ENCODE measurements around the gene SMAD9.

The SMAD9 gene

DNA sequence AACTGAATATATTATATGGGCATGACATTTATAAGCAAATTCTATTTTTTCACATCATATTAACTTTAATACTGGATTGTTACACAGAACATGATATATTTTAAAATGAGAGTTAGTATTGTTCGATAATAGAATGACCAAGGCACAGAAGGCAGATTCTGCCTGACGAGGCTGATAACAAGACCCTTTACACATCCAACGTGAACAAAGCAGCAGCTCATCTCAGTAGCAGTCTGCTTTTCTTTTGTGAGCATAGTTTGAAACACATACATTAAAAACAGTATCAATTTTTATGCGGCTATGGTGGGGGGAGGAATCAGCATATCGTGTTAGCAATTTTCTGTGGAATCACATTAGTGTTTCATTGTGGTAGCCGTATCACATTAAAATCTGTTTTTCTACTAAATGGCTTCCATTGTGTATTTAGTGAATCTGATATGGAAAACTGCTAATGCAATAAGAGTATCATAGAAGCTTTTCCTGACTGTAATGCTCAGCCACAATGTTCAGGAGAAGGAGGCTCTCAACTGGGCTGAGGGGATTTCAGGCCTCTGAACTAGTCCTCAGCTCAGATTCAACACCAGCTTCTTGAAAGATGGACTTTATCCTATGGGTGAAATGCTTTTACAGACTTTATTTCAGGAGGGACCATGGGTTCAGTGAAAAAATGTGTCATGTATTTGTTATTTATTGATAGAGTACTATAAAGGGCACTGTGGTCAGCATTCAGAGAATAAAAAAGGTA is 4.0 kb downstream of the SMAD9 start:
- no peak overlapping the region for H2BK12ac ChIP-seq (ENCODE audit: low read length in 2 of 2)
- H3K27me3 ChIP-seq (ENCODE audit: control insufficient read depth in 1 of 2, insufficient read depth in 1 of 2, low read length in 2 of 2): peaks cover 0 to 4% of the 10 kb centered on the region in 2 experiments
- H2AFZ ChIP-seq (ENCODE audit: low read depth, low read length): no peak overlapping the region
- no peaks in the 10 kb centered on the region for H3K79me1 ChIP-seq (replicated peaks; ENCODE audit: low read length, poor library complexity, severe bottlenecking)
- no peak overlapping the region for H2BK5ac ChIP-seq (ENCODE audit: low read depth, low read length, poor library complexity, severe bottlenecking)
- H4K91ac ChIP-seq (ENCODE audit: low read length): no peak overlapping the region
- no peaks in the 10 kb centered on the region for H3K36me3 ChIP-seq (ENCODE audit: control insufficient read depth in 1 of 2, insufficient read depth in 2 of 2, low read depth in 1 of 2, low read length in 2 of 2)
- WGBS: 100% methylated on average over 2 of the region's 6 CpGs
- no peak overlapping the region for H2BK15ac ChIP-seq (ENCODE audit: low read depth, poor library complexity, severe bottlenecking)
- no peak overlapping the region for H3K9ac ChIP-seq (ENCODE audit: low read length)
- DNase-seq: no peak
- H3K4me1 ChIP-seq (ENCODE audit: control insufficient read depth, insufficient read depth, low read depth, low read length): peaks cover 7% of the 10 kb centered on the region
- H3K23ac ChIP-seq (ENCODE audit: low read length in 2 of 2): no peak overlapping the region
- H3K18ac ChIP-seq (ENCODE audit: low read depth in 1 of 2, low read length in 2 of 2): no peak overlapping the region
- no peak overlapping the region for H3K4ac ChIP-seq (ENCODE audit: low read depth in 1 of 2, low read length in 2 of 2)
- H2AK5ac ChIP-seq (ENCODE audit: low read length, severe bottlenecking): no peak overlapping the region
- no peak overlapping the region for H3K14ac ChIP-seq (ENCODE audit: low read length in 2 of 2)
- no peaks in the 10 kb centered on the region for H3K9me3 ChIP-seq (ENCODE audit: control insufficient read depth, low read length)
- H2BK120ac ChIP-seq (ENCODE audit: low read depth, low read length): no peak overlapping the region
- H3K4me3 ChIP-seq (ENCODE audit: insufficient read depth in 1 of 2, low read depth in 1 of 2, low read length in 2 of 2): no peak overlapping the region
- no peak overlapping the region for H3K27ac ChIP-seq (ENCODE audit: low read length, poor library complexity, severe bottlenecking)
- H3K4me2 ChIP-seq (ENCODE audit: low read length, poor library complexity, severe bottlenecking): no peak overlapping the region
- no peak overlapping the region for H4K8ac ChIP-seq (ENCODE audit: low read length)

DNA sequence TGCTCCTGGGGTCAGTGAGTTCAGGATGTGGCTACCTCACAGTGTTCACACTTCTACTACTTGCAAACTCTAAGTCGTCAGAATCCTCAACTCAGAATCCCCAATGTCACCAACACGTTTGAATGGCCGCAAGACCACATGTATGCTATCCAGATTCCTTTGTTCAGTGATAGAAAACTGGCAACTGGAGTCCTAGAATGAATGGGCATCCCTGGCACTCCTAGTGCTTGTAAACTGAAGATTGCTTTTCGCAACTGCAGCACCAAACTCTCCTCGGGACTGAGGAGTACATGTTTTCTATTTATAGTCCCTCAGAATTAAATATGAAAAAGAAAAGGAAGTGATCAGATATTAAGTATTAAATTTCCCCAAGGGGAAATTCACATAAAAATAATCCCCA is 4.9 kb downstream of the SMAD9 start:
- no peak overlapping the region for H2BK15ac ChIP-seq (ENCODE audit: low read depth, poor library complexity, severe bottlenecking)
- H3K4me1 ChIP-seq (ENCODE audit: control insufficient read depth, insufficient read depth, low read depth, low read length): peaks cover 2% of the 10 kb centered on the region
- no peak overlapping the region for H2BK5ac ChIP-seq (ENCODE audit: low read depth, low read length, poor library complexity, severe bottlenecking)
- no peak overlapping the region for H3K4me2 ChIP-seq (ENCODE audit: low read length, poor library complexity, severe bottlenecking)
- H3K36me3 ChIP-seq (ENCODE audit: control insufficient read depth in 1 of 2, insufficient read depth in 2 of 2, low read depth in 1 of 2, low read length in 2 of 2): no peaks in the 10 kb centered on the region
- no peak overlapping the region for H4K8ac ChIP-seq (ENCODE audit: low read length)
- no peaks in the 10 kb centered on the region for H3K79me1 ChIP-seq (replicated peaks; ENCODE audit: low read length, poor library complexity, severe bottlenecking)
- no peaks in the 10 kb centered on the region for H3K9me3 ChIP-seq (ENCODE audit: control insufficient read depth, low read length)
- H3K14ac ChIP-seq (ENCODE audit: low read length in 2 of 2): no peak overlapping the region
- H2BK12ac ChIP-seq (ENCODE audit: low read length in 2 of 2): no peak overlapping the region
- 76% methylated on average over 4 of the region's 5 CpGs for whole genome bisulfite sequencing
- no peak overlapping the region for H3K18ac ChIP-seq (ENCODE audit: low read depth in 1 of 2, low read length in 2 of 2)
- no peak overlapping the region for H2AFZ ChIP-seq (ENCODE audit: low read depth, low read length)
- no peak overlapping the region for H3K9ac ChIP-seq (ENCODE audit: low read length)
- no peak for DNase-seq
- H3K4ac ChIP-seq (ENCODE audit: low read depth in 1 of 2, low read length in 2 of 2): no peak overlapping the region
- H2AK5ac ChIP-seq (ENCODE audit: low read length, severe bottlenecking): no peak overlapping the region
- no peak overlapping the region for H3K4me3 ChIP-seq (ENCODE audit: insufficient read depth in 1 of 2, low read depth in 1 of 2, low read length in 2 of 2)
- peaks cover 0 to 4% of the 10 kb centered on the region in 2 experiments for H3K27me3 ChIP-seq (ENCODE audit: control insufficient read depth in 1 of 2, insufficient read depth in 1 of 2, low read length in 2 of 2)
- H4K91ac ChIP-seq (ENCODE audit: low read length): no peak overlapping the region
- H3K27ac ChIP-seq (ENCODE audit: low read length, poor library complexity, severe bottlenecking): no peak overlapping the region
- H2BK120ac ChIP-seq (ENCODE audit: low read depth, low read length): no peak overlapping the region
- H3K23ac ChIP-seq (ENCODE audit: low read length in 2 of 2): no peak overlapping the region

DNA sequence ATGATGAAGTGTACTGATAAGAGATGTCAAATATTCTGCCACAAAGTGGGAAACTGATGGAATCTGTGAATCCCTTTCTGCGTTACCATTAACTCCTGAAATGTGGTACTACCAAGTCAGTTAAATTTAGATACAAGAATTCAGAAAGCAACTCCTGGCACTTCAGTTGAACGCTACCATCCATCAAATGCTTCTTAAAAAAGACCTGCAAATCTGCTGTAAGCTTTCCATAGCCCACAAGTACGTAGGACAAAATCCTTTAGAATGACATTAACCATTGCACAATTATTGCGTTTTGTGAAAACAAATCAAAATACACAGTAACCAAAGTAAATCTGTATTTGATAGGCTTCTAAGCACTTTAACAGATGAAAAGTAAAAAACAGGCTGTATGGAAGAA is 5.4 kb downstream of the SMAD9 start:
- 84% methylated on average over 4 of the region's 4 CpGs for WGBS

DNA sequence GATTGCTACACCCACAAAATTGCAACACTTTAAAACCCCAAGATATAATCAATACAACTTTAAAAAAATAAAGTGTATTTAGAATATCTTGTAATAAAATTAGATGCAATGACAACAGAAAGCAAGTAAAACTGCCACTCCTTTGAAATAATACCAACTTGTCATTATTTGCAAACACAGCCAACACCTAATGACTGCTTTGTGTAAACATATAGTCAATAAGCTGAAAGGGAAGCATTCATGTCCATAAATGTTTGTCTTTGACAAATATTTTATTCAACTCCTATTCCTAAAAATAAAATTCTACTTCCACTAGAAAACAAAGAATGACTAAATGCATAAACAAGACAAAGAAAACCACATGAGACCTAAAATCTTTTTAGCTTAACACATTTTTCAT is 6.6 kb downstream of the SMAD9 start:
- Histone ChIP-seq H3K4ac (ENCODE audit: low read depth in 1 of 2, low read length in 2 of 2) (no peak overlapping the region), H3K9ac (ENCODE audit: low read length) (no peak overlapping the region), H3K18ac (ENCODE audit: low read depth in 1 of 2, low read length in 2 of 2) (no peak overlapping the region), H3K9me3 (ENCODE audit: control insufficient read depth, low read length) (no peaks in the 10 kb centered on the region), H2BK5ac (ENCODE audit: low read depth, low read length, poor library complexity, severe bottlenecking) (no peak overlapping the region), H4K91ac (ENCODE audit: low read length) (no peak overlapping the region), H2BK120ac (ENCODE audit: low read depth, low read length) (no peak overlapping the region), H4K8ac (ENCODE audit: low read length) (no peak overlapping the region), H2BK15ac (ENCODE audit: low read depth, poor library complexity, severe bottlenecking) (no peak overlapping the region), H3K27me3 (ENCODE audit: control insufficient read depth in 1 of 2, insufficient read depth in 1 of 2, low read length in 2 of 2) (peaks cover 0 to 4% of the 10 kb centered on the region in 2 experiments), H2AK5ac (ENCODE audit: low read length, severe bottlenecking) (no peak overlapping the region), H2AFZ (ENCODE audit: low read depth, low read length) (no peak overlapping the region), H3K4me2 (ENCODE audit: low read length, poor library complexity, severe bottlenecking) (no peak overlapping the region), H3K23ac (ENCODE audit: low read length in 2 of 2) (no peak overlapping the region), H3K14ac (ENCODE audit: low read length in 2 of 2) (no peak overlapping the region), H3K4me1 (ENCODE audit: control insufficient read depth, insufficient read depth, low read depth, low read length) (no peaks in the 10 kb centered on the region), H3K27ac (ENCODE audit: low read length, poor library complexity, severe bottlenecking) (no peak overlapping the region), H3K79me1 (replicated peaks; ENCODE audit: low read length, poor library complexity, severe bottlenecking) (no peaks in the 10 kb centered on the region), H2BK12ac (ENCODE audit: low read length in 2 of 2) (no peak overlapping the region), H3K4me3 (ENCODE audit: insufficient read depth in 1 of 2, low read depth in 1 of 2, low read length in 2 of 2) (no peak overlapping the region), H3K36me3 (ENCODE audit: control insufficient read depth in 1 of 2, insufficient read depth in 2 of 2, low read depth in 1 of 2, low read length in 2 of 2) (no peaks in the 10 kb centered on the region)
- no peak for DNase-seq

More for the DNA sequence above, 5.4 kb downstream of the SMAD9 start:
- no peak overlapping the region for H4K91ac ChIP-seq (ENCODE audit: low read length)
- H3K4me2 ChIP-seq (ENCODE audit: low read length, poor library complexity, severe bottlenecking): no peak overlapping the region
- no peaks in the 10 kb centered on the region for H3K79me1 ChIP-seq (replicated peaks; ENCODE audit: low read length, poor library complexity, severe bottlenecking)
- no peak overlapping the region for H3K14ac ChIP-seq (ENCODE audit: low read length in 2 of 2)
- no peak overlapping the region for H2BK12ac ChIP-seq (ENCODE audit: low read length in 2 of 2)
- H3K36me3 ChIP-seq (ENCODE audit: control insufficient read depth in 1 of 2, insufficient read depth in 2 of 2, low read depth in 1 of 2, low read length in 2 of 2): no peaks in the 10 kb centered on the region
- DNase-seq: no peak
- H3K27me3 ChIP-seq (ENCODE audit: control insufficient read depth in 1 of 2, insufficient read depth in 1 of 2, low read length in 2 of 2): peaks cover 0 to 4% of the 10 kb centered on the region in 2 experiments
- no peak overlapping the region for H3K27ac ChIP-seq (ENCODE audit: low read length, poor library complexity, severe bottlenecking)
- no peak overlapping the region for H3K9ac ChIP-seq (ENCODE audit: low read length)
- no peaks in the 10 kb centered on the region for H3K9me3 ChIP-seq (ENCODE audit: control insufficient read depth, low read length)
- no peak overlapping the region for H3K18ac ChIP-seq (ENCODE audit: low read depth in 1 of 2, low read length in 2 of 2)
- H2BK5ac ChIP-seq (ENCODE audit: low read depth, low read length, poor library complexity, severe bottlenecking): no peak overlapping the region
- no peak overlapping the region for H2BK120ac ChIP-seq (ENCODE audit: low read depth, low read length)
- no peak overlapping the region for H2BK15ac ChIP-seq (ENCODE audit: low read depth, poor library complexity, severe bottlenecking)
- H3K4me1 ChIP-seq (ENCODE audit: control insufficient read depth, insufficient read depth, low read depth, low read length): peaks cover 2% of the 10 kb centered on the region
- H2AK5ac ChIP-seq (ENCODE audit: low read length, severe bottlenecking): no peak overlapping the region
- H3K23ac ChIP-seq (ENCODE audit: low read length in 2 of 2): no peak overlapping the region
- no peak overlapping the region for H3K4me3 ChIP-seq (ENCODE audit: insufficient read depth in 1 of 2, low read depth in 1 of 2, low read length in 2 of 2)
- no peak overlapping the region for H3K4ac ChIP-seq (ENCODE audit: low read depth in 1 of 2, low read length in 2 of 2)
- no peak overlapping the region for H2AFZ ChIP-seq (ENCODE audit: low read depth, low read length)
- no peak overlapping the region for H4K8ac ChIP-seq (ENCODE audit: low read length)
